ENCODE data around the gene PEX11B.
"Not testable (repeated sequence)": the region's sequence is repeated elsewhere in the genome, so short reads cannot be mapped to it uniquely, and the experiment has no call there.

Gene PEX11B

GRCh38 chr1:145952903-145953302 lies 34.4 kb upstream of the PEX11B start:
- no peak for DNase-seq (ENCODE audit: low spot score)

- no peak for DNase-seq (ENCODE audit: low spot score)
These were observed 33.0 kb upstream of the PEX11B start for GRCh38 chr1:145951526-145951925.

GRCh38 chr1:145949219-145949618 lies 30.7 kb upstream of the PEX11B start:
- DNase-seq (ENCODE audit: low spot score): no peak

DNA sequence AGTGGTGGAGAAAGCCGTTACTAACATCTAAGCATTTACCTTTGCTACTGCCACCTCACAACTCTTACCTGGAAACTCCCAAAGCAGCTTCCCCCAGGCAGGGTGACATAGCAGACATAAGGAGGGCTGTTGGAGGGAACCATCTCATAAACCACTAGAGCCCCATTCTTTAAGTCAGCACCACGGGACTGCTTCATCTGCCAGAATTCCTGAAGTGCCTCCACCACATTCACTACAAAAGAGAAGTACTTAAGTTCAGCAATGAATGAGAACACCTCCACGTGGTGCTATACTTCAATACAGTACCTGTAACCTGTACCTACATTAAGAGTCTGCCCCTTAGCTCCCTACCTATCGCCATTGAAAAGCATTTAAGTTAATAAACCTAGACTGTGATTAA lies 29.0 kb upstream of the PEX11B start:
- DNase-seq (ENCODE audit: low spot score): no peak

- no peak for DNase-seq (ENCODE audit: low spot score)
These were observed 28.0 kb upstream of the PEX11B start for GRCh38 chr1:145946477-145946986.

- DNase-seq (ENCODE audit: low spot score): no peak
These were observed 26.0 kb upstream of the PEX11B start for GRCh38 chr1:145944532-145944931.

GRCh38 chr1:145942871-145943270 lies 24.4 kb upstream of the PEX11B start:
- no peak for DNase-seq (ENCODE audit: low spot score)

GRCh38 chr1:145942405-145942804 lies 23.9 kb upstream of the PEX11B start:
- DNase-seq (ENCODE audit: low spot score): no peak

GRCh38 chr1:145937436-145937835 lies 18.9 kb upstream of the PEX11B start:
- DNase-seq (ENCODE audit: low spot score): no peak

DNA sequence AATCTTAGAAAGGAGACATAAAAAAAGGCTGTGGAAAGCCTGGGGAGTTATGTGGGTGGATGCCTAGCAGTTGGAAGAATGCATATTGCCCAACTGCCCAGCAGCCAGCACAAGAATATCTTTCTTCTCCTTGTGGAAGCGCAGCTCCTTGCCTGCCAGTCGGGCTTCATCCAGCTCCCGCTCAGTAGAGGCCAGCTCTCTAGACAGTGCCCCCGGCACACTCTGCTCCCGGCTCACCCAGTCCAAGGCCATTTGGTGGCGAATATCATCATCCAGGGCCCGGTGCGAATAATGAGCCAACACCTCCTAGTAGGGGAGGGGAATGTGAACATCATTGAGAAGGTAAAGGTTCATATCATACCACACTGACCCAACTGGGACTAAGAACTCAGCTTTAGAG lies 17.7 kb upstream of the PEX11B start:
- DNase-seq (ENCODE audit: low spot score): no peak

DNA sequence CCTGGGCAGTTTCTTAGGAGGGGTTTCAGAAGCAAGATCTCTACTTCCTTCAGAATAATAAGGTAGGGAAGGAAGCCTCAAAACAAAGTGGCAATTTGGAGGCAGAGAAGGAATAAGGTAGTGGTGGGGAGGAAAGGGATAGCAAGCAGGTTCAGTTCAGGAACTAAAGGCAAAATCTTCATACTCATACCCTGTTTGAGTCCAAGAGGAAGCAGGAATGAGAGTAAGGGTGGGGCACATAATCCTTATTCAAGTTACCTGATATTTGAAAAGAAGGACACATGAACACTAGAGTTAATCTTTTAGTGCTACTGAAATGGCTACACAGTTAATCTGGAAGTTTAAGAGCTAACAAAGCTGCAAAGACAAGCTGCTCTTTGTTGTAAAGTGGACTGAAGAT lies 17.2 kb upstream of the PEX11B start:
- DNase-seq (ENCODE audit: low spot score): no peak

DNA sequence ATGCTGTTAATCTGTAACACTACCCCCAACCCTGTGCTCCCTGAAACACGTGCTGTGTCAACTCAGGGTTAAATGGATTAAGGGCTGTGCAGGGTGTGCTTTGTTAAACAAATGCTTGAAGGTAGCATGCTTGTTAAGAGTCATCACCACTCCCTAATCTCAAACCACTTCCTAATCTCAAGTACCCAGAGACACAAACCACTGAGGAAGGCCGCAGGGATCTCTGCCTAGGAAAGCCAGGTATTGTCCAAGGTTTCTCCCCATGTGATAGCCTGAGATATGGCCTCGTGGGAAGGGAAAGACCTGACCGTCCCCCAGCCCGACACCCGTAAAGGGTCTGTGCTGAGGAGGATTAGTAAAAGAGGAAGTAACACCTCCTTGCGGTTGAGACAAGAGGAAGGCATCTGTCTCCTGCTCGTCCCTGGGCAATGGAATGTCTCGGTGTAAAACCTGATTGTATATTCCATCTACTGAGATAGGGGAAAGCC lies 14.0 kb upstream of the PEX11B start:
- DNase-seq (ENCODE audit: low spot score): not testable (repeated sequence)

DNA sequence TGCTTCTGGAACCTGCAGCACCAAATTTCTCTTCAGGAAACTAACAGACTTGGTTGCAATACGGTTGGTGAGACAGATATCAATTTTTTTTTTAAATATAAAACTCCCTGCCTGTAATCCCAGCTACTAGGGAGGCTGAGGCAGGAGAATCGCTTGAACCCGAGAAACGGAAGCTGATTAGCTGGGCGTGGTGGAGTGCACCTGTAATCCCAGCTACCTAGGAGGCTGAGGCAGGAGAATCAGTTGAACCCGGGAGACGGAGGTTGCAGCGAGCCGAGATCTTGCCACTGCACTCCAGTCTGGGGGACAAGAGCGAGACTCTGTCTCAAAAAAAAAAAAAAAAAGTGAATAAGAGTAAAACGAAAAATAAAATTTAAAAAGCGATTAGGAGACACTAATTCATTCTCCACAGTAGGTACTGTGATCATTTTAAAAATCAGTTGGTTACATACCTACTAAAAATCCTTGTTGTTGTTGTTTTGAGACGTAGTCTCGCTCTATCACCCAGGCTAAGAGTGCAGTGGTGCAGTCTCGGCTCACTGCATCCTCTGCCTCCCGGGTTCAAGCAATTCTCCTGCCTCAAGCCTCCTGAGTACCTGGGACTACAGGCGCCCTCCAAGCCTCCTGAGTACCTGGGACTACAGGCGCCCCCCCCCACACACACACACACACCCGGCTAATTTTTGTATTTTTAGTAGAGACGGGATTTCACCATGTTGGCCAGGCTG lies 9.6 kb upstream of the PEX11B start:
- no peak for DNase-seq (ENCODE audit: low spot score)

DNA sequence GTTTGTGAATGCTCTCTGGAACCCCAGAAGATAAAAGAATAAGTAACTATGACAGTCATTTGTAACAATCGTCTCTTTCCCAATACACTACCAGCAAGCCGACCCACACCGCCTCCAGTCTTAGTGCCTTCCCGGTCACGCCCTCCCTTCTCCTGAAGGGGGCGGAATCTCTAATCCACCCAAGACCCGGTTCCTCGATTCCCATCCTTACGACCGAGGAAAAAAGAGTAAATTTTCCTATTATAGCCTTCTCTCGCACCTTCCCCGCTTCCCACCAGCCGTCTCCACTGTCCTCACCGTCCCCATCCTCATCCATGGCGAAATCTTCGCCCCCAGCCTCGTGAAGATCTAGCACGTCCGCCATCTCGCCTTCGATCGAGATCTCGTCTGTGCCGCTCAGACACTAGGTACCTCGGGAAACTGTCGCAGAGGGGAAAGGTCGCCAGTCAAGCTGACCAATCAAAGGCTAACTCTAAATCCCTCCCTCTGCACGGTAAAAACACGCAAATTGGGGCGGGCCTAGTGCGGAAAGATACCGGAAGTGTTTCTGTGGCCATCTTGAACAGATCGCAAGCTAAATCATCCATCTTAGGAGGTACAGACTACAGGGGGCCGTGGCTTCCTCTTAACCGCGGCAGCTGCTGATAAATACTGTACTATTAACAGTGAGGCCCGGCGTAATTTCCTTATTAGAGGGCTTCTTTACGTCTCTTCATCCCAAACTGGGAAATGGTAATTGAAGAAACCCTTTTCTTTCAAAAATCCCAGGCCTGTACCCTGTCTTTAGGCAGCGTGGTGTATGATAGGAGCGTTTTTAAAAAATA lies 8.8 kb upstream of the PEX11B start, which contains the start of gene RBM8A:
TSS of gene RBM8A (minus strand) at position 422 of the 824 bp plus-strand sequence. CDS start at position 364, 58 bp downstream.
- peak; percentile 99 for DNase-seq (ENCODE audit: low spot score)

DNA sequence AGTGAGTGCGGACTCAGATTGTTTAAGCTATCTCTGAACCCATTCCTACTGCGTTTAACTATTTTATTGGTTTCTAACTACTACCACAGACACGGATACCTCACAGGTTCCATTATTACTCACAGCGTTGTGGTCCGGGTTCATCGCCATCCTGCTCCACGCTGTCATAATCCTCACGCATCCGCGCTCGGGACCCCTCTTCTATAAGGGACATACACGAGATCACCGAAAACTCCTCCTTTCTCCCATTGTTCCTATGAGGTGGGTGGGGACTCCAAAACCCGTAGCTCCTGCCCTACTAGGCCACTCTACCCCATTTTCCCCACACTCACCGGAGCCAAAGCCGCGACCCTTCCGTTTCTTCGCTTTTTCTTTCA lies 8.2 kb upstream of the PEX11B start:
- DNase-seq (ENCODE audit: low spot score): no peak

- DNase-seq (ENCODE audit: low spot score): no peak
These were observed 3.7 kb upstream of the PEX11B start for GRCh38 chr1:145922266-145922665.

DNA sequence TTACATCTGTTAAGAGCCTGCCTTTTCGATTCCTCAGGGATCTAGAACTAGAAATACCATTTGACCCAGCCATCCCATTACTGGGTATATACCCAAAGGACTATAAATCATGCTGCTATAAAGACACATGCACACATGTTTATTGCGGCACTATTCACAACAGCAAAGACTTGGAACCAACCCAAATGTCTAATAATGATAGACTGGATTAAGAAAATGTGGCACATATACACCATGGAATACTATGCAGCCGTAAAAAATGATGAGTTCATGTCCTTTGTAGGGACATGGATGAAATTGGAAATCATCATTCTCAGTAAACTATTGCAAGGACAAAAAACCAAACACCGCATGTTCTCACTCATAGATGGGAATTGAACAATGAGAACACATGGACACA lies 1.8 kb upstream of the PEX11B start:
- DNase-seq (ENCODE audit: low spot score): not testable (repeated sequence)

DNA sequence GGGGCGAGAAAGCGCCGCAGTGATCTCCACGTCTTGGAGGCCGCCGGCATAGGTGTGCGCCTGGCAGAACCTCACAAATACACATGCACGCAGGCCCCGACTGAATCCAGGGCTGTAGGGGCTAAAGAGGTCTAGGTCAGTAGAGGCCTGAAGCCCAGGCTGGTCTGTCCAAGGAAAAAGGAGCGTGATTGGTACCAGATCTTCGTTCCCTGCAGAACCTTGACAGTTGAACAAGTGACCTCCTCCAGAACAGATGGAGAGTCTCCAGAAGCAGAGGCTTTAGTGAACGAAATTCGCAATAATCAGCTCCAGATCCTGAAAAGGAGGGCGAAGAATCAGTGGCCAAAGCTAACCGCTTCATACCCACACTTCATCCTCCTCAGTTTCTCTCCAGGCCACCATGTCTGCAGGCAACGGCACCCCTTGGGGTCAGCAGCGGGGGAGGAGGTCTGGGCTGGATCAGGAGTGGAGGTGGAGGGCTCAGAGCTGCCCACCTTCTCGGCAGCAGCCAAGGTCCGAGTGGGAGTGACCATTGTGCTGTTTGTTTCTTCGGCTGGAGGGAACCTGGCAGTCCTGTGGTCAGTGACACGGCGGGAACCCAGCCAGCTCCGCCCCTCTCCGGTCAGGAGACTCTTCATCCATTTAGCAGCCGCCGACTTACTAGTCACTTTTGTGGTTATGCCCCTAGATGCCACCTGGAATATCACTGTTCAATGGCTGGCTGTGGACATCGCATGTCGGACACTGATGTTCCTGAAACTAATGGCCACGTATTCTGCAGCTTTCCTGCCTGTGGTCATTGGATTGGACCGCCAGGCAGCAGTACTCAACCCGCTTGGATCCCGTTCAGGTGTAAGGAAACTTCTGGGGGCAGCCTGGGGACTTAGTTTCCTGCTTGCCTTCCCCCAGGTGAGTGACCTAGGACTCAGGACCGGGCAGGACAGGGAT lies 749 bp upstream of the PEX11B start:
- peak; percentile 40 for DNase-seq (ENCODE audit: low spot score)

GRCh38 chr1:145917595-145917994 lies 922 bp downstream of the PEX11B start:
- no peak for DNase-seq (ENCODE audit: low spot score)

GRCh38 chr1:145916745-145917144 lies 1.8 kb downstream of the PEX11B start:
- no peak for DNase-seq (ENCODE audit: low spot score)

GRCh38 chr1:145912128-145912641 lies 6.3 kb downstream of the PEX11B start:
- no peak for DNase-seq (ENCODE audit: low spot score)

- no peak for DNase-seq (ENCODE audit: low spot score)
These were observed 9.9 kb downstream of the PEX11B start for GRCh38 chr1:145908653-145909052.

All from Ammon's horn (tissue), 1 donor.